HG03342 (cell line): ENCODE data around the gene HSPH1.

ENCODE experiments used
- ATAC-seq: cut with Tn5 transposase; IDR thresholded peaks from one replicate; pipeline ENCODE4 v1.9.1; 2021; ENCODE audit warnings: mild to moderate bottlenecking, moderate library complexity; ENCODE audit not compliant: unreplicated experiment

HSPH1 gene

GRCh38 chr13:31133621-31134020, 28.1 kb downstream of the HSPH1 start:
- ATAC-seq = no peak

- no peak for ATAC-seq
Observed at GRCh38 chr13:31131470-31131961, 30.2 kb downstream of the HSPH1 start.

DNA sequence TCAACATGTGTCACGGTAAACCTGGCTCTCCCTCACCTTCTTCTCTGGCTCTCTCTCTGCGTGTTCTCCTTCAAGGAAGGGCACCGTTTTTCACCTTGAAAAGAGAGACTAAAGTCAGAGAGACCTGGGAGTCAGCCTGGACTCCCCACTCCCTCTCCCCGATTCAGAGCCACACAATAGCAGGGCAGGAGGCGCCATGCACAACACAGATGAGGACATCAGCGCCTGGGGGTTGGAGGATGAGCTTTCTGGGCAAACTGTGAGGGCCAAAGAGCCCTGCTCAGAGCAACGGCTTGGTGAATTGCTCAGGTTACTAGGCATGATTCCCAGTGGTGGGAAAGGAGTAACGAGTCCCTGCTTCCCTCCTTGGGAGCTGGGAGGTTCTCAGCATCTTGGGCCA, 32.3 kb downstream of the HSPH1 start:
- no peak for ATAC-seq

GRCh38 chr13:31124204-31124603, 37.5 kb downstream of the HSPH1 start:
- no peak for ATAC-seq

DNA sequence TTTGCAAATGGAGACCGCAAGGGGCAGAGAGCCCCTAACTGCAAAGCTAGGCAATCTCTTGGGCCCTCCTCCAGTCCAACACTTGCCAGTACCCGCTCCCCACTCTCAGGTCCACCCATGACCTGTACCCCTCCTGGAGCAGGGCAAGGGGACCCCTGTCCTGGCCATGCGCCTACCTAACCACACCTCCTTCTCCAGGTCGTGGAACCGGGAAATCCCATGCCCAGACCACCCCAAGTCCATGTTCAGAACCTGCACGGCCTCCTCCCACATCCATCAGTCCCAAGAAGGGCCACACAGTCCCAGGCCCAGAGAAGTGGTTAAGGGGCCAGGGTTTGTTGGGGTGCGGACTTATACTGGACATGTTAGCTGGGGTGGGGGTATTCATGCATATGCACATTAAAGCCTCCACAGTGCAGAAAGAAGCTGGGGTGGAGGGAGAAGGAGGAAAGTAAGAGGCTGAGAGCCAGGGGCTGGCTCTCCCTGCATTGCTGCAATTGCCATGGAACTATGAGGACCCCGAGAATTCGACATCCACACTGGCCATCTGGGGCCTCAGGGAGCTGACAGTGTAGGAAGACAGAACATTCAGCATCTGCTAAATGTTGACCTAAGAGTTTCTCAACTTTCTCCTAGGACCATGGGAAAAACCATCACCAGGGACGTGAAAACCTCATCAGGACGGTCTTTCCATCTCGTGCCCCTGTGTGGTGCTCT, 39.0 kb downstream of the HSPH1 start:
- no peak for ATAC-seq

GRCh38 chr13:31122143-31122542, 39.6 kb downstream of the HSPH1 start:
- no peak for ATAC-seq

GRCh38 chr13:31121379-31122140, 40.1 kb downstream of the HSPH1 start:
- ATAC-seq = no peak

- ATAC-seq = no peak
Observed at GRCh38 chr13:31119966-31120700, 41.6 kb downstream of the HSPH1 start.

DNA sequence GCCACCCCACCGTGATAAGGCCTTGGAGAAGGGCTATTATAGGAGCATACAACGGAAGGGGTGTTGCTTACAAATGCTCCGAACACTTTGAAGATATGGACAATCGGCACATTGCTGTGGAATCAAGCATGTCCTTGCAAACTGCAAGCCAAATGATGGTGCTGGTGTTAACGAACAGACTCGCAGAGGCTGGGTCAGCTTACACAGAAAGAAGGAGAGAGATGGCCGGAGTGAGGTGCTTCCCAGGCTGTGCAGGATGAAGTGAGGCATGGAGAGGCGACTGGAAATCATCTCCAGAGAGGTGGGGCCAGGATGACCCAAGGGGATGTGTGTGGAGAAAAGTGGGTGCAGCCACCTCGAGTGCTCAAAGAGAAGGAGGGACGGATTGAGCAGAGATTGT, 42.2 kb downstream of the HSPH1 start:
- no peak for ATAC-seq

DNA sequence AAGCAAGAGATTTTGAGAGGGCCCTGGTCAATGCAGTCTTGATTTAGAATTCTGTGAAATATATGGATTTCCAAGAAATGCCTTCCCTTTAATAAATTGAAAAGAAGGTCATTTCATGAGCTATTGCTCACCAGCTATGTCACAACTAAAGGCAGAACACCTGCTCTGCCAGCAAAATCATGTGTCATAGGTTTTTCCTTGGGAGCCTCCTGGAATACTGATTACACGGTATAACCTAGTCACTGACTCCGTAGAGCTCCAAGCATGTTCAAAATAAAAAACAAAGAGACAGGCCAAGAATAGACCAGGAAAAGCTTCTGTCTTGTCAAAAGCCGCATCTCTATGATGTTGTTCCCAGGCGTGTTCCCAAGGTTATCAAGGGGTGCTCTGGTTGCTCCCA, 45.5 kb downstream of the HSPH1 start:
- ATAC-seq = no peak

DNA sequence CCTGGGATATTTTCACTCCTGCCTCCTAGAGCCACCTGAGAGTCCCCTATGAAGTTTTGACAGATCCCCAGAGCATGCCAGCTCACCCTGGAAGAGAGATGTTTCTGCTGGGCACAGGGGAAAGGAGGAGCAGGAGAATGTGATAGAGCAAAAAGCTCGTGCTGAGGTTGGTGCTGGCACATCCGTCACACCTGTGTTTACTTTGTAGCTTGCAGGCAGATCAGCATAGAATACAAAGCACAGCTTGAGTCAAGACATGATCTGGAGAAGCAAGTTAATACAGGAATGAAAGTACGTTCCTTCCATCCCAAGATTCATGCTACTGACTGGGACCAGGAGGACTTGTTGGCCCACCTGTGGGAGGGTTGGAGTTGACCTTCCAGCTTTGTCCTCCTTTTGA, 46.1 kb downstream of the HSPH1 start:
- ATAC-seq = no peak

- ATAC-seq = no peak
Observed at GRCh38 chr13:31114641-31115040, 47.1 kb downstream of the HSPH1 start.

DNA sequence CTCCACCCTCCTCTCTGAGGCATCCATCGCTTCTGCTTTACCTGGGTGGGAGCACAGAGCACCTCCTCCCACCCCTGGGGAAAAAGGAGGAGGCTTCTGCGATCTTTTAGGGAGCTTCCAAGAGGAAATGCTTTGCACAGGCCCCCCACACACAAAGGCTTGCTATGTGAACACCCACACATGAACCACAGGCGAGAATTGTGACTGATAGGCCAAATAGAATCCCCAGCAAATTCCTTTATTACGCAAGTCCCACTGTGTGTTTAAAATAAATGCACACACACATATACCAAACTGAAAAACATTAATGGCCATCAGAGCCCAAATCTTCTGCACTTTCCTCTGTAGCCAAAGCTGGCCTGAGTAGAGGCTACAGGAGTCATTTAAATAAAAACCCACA, 50.6 kb downstream of the HSPH1 start:
- no peak for ATAC-seq

DNA sequence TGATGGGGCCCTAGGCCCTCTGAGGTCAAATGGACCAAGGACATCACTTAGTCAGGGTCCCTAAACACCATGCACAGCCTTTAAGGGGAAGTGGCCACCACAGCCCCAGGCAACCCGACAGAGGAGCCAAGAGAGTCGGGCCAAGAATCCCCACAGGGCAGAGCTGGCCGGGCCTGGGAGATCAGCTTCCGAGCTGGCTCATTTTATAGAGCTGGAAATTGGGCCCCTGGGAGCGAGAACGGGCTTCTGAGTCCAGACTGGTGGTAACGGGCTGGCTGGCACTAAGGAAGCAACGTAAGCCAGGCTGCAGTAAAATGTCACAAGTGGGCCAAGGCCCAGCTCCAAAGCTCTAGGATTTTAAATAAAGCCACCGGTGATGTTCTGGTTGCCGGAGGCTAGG, 51.1 kb downstream of the HSPH1 start:
- ATAC-seq = no peak

DNA sequence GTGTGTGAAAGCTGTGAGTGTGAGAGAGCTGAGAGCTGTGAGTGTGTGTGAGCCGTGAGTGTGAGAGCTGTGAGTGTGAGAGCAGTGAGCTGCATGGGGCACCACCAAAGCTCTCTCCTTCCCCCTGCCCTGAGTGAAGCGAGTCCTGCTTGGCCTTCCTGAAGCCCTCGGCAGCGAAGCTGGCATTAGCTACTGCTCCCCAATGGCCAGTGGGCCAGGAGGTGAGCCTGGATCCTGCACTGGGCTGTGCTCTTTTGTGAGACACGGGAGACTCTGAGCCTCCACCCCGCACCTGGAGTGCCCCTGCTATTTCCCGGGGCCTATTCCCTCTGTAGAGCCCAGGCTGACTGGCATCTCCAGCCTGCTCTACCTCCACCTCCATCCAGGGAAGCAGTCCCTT, 51.5 kb downstream of the HSPH1 start:
- no peak for ATAC-seq

- no peak for ATAC-seq
Observed at GRCh38 chr13:31107109-31107508, 54.6 kb downstream of the HSPH1 start.

- no peak for ATAC-seq
Observed at GRCh38 chr13:31105856-31106255, 55.8 kb downstream of the HSPH1 start.

- no peak for ATAC-seq
Observed at GRCh38 chr13:31105020-31105795, 56.5 kb downstream of the HSPH1 start.

DNA sequence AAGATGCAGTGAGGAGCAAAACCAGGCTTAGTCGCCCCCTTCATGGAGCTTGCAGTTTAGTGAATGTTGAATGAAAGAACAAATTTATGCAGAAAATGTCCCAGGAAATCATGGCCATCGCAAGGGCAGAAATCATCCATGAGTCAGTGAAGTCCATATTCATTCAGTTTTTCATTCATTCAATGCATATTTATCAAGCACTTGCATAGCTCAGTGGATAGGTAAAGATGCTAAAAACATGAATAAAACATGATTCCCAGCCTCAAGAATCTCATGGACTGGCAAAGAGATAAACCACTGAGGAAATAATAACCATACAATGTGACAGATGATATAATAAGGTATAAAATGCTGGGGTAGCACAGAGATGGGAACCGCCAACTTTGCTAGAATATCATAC, 58.8 kb downstream of the HSPH1 start:
- ATAC-seq = no peak

- no peak for ATAC-seq
Observed at GRCh38 chr13:31101472-31102170, 60.1 kb downstream of the HSPH1 start.
